HG03442 (cell line): Measurements from ENCODE around the gene TGDS.
"Not testable (repeated sequence)": the region's sequence is repeated elsewhere in the genome, so short reads cannot be mapped to it uniquely, and the experiment has no call there.

Source experiments
- ATAC-seq: cut with Tn5 transposase; IDR thresholded peaks from one replicate; pipeline ENCODE4 v1.9.1; 2021; ENCODE audit warnings: mild to moderate bottlenecking, moderate library complexity; ENCODE audit not compliant: unreplicated experiment

The TGDS gene

GRCh38 chr13:94556041-94556440 is 39.9 kb downstream of the TGDS start:
- no peak for ATAC-seq

DNA sequence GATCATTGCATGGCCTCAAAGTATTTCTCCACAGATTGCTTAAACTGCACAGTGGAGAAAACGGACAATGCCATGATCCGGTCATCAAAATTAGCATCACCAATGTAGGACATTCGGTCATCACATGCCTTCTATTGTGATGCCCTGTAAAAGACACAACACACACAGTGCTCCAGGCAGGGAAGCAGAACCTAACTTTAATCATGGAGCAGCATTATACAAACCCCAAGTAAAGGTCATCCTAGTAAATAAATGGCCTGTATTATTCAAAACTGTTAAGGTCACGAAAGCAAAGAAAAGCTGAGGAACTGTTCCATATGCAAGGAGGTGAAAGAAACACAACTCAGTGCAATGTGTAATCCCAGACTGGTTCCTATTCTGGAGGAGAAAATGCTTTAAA is 42.2 kb downstream of the TGDS start:
- ATAC-seq, result no peak

GRCh38 chr13:94552095-94552494 is 43.9 kb downstream of the TGDS start:
- ATAC-seq, result no peak

- ATAC-seq, result peak; percentile 7
Measured at GRCh38 chr13:94550062-94550738, 45.8 kb downstream of the TGDS start.

DNA sequence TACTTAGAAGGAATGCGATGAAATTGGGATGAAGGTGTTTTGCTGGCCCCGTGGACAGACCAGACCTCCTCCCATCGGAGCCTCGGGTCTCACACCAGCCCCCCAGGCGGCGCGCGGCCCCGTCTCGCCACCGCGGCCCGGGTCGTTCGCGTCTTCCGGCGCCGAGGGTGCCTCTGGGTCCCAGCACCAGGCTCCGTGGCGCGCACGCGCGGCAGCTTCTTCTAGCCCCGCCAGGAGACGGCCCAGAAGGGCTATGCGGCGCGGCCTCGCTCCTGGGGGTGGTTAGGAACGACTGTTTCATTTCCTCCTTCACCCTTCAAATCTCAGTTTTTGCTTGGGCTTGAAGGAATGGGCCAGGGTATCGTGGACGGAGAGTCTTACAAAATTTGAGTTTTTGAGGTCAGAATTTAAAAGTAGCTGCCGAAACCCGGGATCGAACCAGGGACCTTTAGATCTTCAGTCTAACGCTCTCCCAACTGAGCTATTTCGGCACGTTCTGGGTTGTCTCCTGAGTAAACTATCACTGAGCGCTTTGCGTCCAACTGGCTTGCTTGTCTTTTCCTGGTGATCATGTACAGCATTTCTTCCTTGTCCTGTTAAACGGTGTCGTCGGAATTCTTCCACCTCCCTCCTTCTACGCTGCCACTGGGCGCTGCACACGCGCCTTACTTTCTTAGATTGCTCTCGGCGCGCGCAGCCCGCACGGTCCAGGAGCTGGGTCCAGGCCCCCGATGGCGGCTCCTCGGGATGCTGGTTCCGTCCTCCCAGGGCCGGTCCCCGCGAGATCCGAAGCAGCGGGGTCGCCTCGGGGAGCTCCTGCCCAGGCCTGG is 46.5 kb downstream of the TGDS start:
- ATAC-seq, result peak; percentile 88

DNA sequence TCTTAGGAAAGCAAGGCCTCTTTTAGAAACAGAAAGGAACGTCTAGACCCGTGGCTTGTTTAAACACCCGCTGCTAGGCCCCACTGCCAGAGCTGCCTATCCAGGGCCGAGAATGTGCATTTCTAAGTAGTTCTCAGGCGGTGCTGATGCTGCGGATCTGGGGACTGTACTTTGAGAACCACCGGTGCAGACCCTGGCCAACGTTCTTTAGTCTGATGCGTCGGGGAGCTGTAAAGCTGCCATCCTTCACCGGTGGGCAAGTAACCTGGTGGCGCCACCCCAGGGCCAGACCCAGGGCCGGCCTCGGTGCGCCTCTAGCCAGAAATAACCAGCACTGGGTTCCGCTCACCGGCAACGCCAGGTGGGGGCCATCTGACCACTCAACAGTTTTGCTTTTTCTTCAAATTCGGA is 47.1 kb downstream of the TGDS start:
- ATAC-seq, result peak; percentile 50

- ATAC-seq, result no peak
Measured at GRCh38 chr13:94548382-94548781, 47.6 kb downstream of the TGDS start.

DNA sequence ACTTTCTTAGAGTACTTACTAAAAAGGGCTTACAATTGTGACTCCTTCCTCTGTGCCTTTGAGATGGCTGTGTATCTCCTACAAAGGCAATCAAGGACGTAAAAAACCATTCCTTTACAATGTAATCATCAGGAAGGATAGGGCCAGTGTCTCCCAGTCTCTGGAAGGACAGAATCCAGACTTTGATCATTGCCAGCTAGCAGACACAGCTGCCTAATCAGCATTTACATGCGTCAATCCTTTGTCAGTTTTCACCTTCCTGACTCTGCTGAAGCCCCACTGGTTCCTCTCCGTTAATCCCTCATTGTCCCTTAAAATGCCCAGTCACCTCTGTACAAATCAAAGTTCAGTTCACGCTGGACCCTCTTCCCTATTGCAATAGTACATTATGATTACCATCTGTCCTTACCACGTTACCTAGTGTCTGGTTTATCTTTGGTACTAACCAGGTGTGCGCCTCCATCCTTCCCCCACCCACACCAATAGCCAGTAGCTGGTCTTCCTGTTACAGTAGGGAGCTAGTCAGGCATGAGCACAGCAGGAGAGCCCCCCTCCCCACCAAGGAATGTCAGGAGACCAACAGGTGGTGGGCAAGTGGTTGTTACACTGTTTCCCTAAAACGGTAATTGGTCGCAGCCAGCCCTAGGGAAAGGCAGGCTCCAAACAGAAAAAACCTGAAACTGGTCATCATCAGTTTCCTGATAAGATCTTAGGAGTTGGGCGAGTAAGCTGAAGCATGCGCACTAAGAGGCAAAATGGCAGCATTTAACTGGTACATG is 49.7 kb downstream of the TGDS start:
- ATAC-seq, result no peak

DNA sequence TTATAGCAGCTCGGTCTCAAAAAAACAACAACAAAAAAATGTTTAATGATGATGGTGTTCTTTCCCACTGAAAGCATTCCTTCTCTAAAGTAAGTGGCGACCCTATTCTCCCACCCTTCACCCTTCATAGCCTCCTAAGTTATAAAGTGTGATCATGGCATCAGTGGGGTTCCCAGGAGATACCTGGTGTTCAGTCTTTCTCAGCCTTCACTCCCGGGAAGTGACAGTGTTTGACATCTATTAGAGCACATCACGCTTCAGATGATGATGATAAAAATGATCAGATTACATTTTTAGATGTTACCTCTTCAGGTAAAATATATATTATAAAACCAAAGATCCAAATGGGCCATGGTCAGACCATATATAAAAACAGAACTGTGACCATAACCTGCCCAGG is 51.0 kb downstream of the TGDS start:
- no peak for ATAC-seq

DNA sequence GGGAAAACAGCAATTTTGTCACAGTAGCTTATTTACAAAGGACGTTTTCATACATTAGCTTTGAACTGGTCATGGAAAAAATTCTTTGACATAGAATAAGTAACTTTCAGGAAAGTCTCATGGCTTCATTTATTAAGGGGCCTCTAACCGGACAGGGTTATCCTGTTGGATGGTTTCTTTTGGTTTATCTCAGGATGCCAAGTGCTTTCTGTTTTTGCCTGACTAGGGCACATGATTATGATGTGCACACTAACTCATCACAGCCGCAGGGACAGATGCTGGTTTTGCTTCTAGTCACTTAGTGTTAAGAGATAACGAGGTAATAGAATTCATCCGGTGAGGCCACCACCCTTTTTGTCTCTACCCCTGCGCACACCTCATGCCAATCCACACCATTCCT is 53.0 kb downstream of the TGDS start:
- no peak for ATAC-seq

DNA sequence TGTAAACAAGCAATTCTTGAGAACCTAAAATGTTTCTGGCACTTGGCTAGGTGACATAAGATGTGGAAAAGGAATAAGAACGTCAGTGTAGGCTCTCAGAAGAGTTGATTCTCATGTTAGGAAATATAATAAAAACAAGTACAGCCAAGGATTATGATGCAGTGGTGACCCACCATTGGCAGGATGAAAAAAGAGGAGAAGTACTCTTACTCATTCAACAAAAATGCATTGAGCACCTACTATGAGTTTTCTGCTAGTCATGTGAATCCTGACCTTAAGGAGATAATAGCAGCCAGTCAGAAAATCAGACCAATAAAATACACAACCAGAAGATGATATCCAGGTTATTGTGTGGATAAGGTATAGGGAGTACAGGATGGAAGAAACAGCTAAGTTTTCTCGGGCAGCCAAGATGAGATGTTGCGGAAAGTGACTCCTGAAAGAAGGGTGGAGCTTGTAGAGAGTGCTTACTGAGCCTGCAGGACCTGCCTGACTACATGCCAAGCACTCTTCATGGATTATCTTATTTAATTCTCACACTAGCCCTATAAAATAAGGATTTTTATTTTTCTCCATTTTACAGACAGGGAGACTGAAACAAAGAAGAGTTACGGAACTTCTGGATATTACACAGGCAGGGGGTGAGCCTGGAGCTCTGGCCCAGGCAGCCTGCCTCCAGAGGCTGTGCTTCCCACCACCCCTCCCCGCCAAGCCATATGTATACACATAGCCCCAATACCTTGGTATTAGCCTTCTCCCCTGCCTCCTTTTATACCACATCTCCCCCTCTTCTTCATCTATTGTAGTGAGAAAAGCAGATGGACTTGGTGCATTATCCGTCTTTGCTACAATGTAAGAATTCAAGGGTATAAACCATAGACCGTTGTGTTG is 58.0 kb downstream of the TGDS start:
- ATAC-seq, result no peak

DNA sequence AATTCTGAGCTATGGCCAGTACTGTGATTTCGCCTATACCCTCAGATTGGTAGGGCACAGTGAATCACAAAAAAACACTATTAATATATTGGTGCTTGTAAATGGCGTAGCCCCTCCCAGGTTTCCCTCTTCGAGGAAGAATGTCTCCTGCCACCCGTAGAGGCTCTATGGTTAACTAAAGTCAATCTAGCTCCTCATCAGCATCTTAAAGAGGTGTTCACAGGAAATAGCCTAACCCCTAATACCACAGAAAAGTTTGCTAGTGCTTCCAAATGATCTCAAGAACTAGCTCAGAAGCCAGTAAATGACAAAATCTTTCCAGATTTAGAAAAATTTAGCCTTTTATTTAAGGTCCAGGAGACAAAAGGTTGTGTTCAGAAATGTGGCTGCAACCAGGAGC is 60.2 kb downstream of the TGDS start:
- no peak for ATAC-seq

GRCh38 chr13:94535231-94535630 is 60.7 kb downstream of the TGDS start:
- no peak for ATAC-seq

DNA sequence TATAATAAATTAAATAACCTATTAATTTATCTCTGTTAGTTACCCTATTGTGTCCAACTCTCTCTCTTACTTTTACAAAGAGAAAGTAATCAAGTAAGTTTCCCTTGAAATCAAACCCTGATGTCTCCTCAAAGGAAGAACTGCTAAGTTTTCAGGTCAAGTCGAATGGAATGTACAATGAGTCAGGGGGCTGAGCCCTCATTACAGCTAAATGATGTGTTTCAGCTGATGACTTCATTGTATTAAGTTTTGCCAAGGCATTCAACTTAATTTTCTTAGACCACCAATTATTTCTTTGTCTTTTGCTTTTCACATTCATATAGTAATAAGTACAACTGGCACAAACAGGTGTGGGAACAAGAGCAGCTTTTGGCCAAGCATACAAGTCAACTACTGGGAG is 61.8 kb downstream of the TGDS start:
- ATAC-seq, result no peak

DNA sequence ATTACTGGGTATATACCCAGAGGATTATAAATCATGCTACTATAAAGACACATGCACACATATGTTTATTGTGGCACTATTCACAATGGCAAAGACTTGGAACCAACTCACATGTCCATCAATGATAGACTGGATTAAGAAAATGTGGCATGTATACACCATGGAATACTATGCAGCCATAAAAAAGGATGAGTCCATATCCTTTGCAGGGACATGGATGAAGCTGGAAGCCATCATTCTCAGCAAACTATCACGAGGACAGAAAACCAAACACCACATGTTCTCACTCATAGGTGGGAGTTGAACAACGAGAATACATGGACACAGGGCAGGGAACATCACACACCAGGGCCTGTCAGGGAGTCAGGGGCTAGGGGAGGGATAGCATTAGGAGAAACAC is 63.7 kb downstream of the TGDS start:
- ATAC-seq, result not testable (repeated sequence)

DNA sequence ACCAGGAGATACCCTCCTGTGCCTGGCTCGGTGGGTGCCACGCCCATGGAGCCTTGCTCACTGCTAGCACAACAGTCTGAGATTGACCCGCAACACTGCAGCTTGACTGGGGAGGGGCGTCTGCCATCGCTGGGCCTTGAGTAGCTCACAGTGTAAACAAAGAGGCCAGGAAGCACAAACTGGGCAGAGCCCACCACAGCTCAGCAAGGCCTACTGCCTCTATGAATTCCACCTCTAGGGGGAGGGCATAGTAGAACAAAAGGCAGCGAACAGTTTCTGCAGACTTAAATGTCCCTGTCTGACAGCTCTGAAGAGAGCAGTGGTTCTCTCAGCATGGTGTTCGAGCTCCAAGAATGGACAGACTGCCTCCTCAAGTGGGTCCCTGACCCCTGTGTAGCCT is 69.0 kb downstream of the TGDS start:
- ATAC-seq, result not testable (repeated sequence)

- no peak for ATAC-seq
Measured at GRCh38 chr13:94525781-94526180, 70.2 kb downstream of the TGDS start.

GRCh38 chr13:94524407-94524806 is 71.5 kb downstream of the TGDS start:
- no peak for ATAC-seq
